ENCODE data around the gene CCSER1.

The CCSER1 gene

DNA sequence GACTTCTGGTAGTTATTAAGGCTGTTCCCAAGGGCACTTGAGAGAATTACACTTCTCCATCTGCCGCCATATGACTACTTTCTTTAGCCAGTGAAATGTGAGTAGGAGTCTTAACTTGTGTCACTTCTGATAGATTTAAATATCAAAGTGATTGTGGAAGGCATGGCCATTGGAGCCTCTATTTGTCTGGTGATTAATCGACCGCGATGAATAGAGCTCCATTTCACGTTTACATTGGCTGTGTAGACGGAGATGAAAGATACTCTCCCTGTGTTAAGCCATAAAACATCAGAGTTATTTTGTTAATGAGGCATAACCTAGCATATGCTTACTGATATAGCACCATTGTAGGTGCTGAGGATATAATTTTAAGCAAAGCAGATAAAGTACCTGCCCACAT, 852.4 kb downstream of the CCSER1 start:
- Mint-ChIP-seq H3K27ac (no peak overlapping the region), H3K27me3 (no peaks in the 10 kb centered on the region), H3K36me3 (no peaks in the 10 kb centered on the region), H3K9me3 (no peaks in the 10 kb centered on the region), H3K4me1 (no peaks in the 10 kb centered on the region), H3K4me3 (no peak overlapping the region)
- DNase-seq (ENCODE audit: low spot score in 2 of 2) (no peak), ATAC-seq (ENCODE audit: low read depth) (no peak)

DNA sequence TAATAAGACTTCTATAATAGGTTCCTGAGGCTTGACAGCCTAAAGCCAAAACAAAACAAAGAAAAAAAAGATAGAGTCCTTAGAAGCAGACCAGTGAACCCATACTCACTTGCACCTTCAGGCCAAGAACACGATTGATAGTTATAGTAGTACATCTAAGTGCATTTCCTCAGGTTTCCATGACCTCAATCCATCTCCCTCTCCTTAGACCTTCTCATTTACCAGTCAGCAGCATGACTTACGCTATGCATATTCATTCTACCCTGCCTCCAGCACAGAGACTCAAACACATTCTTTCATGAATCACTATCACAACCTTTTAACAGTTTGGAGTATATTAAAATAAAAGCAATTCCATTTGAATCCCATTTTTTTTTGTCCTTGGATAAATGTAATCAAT, 855.6 kb downstream of the CCSER1 start:
- H3K9me3 Mint-ChIP-seq, result no peaks in the 10 kb centered on the region
- no peak for ATAC-seq (ENCODE audit: low read depth)
- no peaks in the 10 kb centered on the region for H3K27me3 Mint-ChIP-seq
- no peaks in the 10 kb centered on the region for H3K36me3 Mint-ChIP-seq
- H3K4me1 Mint-ChIP-seq, result no peaks in the 10 kb centered on the region
- no peak overlapping the region for H3K4me3 Mint-ChIP-seq
- no peak for DNase-seq (ENCODE audit: low spot score in 2 of 2)
- H3K27ac Mint-ChIP-seq, result no peak overlapping the region

DNA sequence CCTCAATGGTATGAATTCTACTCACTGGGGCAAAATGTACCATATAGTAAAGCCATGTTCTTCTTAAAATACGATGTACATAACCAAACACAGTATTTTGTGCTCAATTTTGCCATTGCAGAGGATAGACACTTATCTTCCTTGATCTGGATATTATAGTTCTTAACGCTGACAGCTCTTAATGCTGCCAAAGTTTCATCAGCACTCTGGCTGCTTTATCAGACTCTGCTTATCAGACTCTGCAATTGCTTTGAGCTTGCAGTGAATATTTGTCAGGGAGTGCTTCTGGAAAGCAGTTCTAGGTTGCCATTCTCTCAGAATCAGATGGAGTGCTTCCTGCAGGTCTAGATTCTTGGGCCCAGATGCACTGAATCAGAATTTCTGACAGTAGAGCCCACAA, 863.1 kb downstream of the CCSER1 start:
- Mint-ChIP-seq H3K27me3 (no peaks in the 10 kb centered on the region), H3K36me3 (no peaks in the 10 kb centered on the region), H3K27ac (no peak overlapping the region), H3K9me3 (no peaks in the 10 kb centered on the region), H3K4me3 (no peak overlapping the region), H3K4me1 (no peaks in the 10 kb centered on the region)
- DNase-seq (ENCODE audit: low spot score in 2 of 2) (no peak), ATAC-seq (ENCODE audit: low read depth) (no peak)

DNA sequence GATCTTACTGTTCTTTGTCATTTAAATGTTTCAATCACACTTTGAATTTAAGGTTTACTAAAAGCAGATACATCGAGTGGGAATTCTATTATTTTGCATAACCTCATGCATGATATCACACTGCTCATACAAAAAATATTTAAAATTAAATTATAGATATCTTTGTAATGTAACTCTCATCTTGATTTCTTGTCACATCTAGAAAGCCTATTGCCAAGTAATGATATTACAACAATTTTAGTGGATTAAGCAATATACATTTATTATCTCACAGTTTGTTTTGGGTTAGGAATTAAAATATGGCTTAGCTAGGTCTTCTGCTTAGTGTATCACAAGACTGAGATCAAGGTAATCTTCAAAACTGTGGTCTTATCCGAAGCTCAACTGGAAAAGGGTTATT, 865.0 kb downstream of the CCSER1 start:
- no peak overlapping the region for H3K27ac Mint-ChIP-seq
- H3K4me1 Mint-ChIP-seq, result peaks cover 2% of the 10 kb centered on the region
- DNase-seq (ENCODE audit: low spot score in 2 of 2), result no peak
- H3K9me3 Mint-ChIP-seq, result no peaks in the 10 kb centered on the region
- no peak overlapping the region for H3K4me3 Mint-ChIP-seq
- H3K36me3 Mint-ChIP-seq, result no peaks in the 10 kb centered on the region
- H3K27me3 Mint-ChIP-seq, result no peaks in the 10 kb centered on the region
- ATAC-seq (ENCODE audit: low read depth), result no peak

DNA sequence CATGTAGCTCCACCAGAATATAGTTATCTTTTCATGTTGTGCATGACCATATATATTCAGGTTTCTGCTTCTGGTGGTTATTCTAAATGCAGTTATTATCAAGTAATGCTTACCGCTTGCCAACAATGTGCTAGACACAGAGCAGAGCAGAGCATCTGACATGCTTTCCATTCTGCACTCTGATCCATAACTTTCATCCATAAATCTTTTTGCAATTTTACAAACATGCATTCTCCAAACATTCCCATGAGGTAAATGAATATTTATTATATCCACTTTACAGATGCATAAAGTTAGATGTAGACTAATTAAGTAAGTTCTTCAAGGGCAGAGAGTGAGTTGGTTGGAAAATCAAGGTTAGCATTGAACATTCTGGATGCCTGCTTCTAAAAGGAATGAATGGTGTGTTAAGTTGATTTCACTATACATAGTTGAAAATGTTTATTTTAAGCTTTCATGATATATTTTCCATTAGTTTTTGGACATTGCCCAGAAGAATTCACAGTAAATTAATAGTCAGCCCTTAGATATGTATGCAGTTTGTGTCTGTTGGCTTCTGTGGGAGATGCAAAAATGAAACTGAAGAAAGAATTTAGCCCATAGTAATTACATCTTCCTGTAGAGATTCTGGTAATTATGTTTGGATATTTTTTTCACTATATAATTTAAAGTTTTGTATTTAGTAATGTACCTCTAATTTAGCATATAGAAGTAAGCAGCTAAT, 867.8 kb downstream of the CCSER1 start:
- H3K4me1 Mint-ChIP-seq, result peaks cover 3% of the 10 kb centered on the region
- no peaks in the 10 kb centered on the region for H3K9me3 Mint-ChIP-seq
- H3K27me3 Mint-ChIP-seq, result no peaks in the 10 kb centered on the region
- no peaks in the 10 kb centered on the region for H3K36me3 Mint-ChIP-seq
- no peak for DNase-seq (ENCODE audit: low spot score in 2 of 2)
- no peak for ATAC-seq (ENCODE audit: low read depth)
- H3K4me3 Mint-ChIP-seq, result no peak overlapping the region
- H3K27ac Mint-ChIP-seq, result no peak overlapping the region

DNA sequence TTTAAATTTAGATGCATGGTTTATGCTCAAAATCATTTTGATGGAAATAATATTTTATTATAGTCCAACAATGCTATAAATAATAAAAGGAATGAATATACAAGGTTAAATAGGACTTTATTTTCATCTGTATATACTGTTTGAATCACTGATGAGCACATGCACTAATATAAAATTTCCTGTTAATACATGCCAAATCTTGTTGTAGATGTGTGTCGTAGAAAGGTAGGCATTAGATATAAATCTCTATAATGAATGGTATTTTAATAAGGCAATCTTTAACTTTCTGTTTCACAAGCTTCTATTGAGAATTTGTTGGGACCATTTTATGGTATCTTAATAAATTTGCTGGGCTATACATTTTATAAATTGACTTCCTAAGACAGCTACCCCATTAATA, 868.8 kb downstream of the CCSER1 start:
- ATAC-seq (ENCODE audit: low read depth), result no peak
- DNase-seq (ENCODE audit: low spot score in 2 of 2), result no peak
- no peaks in the 10 kb centered on the region for H3K9me3 Mint-ChIP-seq
- peaks cover 3% of the 10 kb centered on the region for H3K4me1 Mint-ChIP-seq
- H3K4me3 Mint-ChIP-seq, result no peak overlapping the region
- no peaks in the 10 kb centered on the region for H3K36me3 Mint-ChIP-seq
- H3K27ac Mint-ChIP-seq, result no peak overlapping the region
- H3K27me3 Mint-ChIP-seq, result no peaks in the 10 kb centered on the region

DNA sequence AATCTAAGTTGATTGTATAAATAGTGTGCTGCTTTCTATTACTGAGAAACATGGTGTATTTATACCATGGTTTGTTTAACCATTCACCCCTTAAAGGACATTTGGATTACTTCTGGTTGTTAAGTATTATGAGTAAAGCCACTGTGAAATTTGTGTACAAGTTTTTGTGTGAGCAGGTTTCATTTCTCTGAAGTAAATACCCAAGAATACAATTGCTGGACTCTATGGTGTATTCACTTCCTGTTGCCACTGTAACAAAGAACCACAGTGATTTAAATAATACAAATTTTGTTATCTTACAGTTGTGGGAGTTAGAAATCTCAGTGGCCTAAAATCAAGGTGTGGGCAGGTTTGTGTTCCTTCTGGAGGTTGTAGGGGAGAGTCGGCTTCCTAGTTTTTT, 869.6 kb downstream of the CCSER1 start:
- no peak overlapping the region for H3K27ac Mint-ChIP-seq
- ATAC-seq (ENCODE audit: low read depth) (no peak), DNase-seq (ENCODE audit: low spot score in 2 of 2) (no peak)
- H3K4me3 Mint-ChIP-seq, result no peak overlapping the region
- no peaks in the 10 kb centered on the region for H3K36me3 Mint-ChIP-seq
- H3K27me3 Mint-ChIP-seq, result no peaks in the 10 kb centered on the region
- no peaks in the 10 kb centered on the region for H3K9me3 Mint-ChIP-seq
- peaks cover 3% of the 10 kb centered on the region for H3K4me1 Mint-ChIP-seq

DNA sequence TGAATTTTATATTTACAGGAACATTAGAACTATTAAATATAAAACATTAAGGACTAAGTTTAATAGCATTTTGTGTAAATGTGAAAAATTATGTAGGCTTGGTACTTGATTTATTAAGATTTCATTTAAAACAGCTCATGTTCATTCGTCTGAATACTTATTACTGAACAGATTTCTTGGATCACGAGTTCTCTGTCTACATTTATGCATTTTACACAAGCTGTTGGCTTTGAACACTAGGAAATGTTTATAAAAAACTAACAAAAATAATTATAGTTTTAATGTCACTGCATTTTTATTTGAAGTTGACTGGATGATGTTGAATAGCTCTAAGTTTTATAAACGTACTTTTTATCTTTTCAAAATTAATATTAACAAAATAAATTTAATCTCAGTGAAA, 888.7 kb downstream of the CCSER1 start:
- Mint-ChIP-seq H3K27me3 (no peaks in the 10 kb centered on the region), H3K27ac (no peak overlapping the region), H3K36me3 (peaks cover 2% of the 10 kb centered on the region), H3K4me1 (no peaks in the 10 kb centered on the region), H3K4me3 (no peak overlapping the region), H3K9me3 (no peaks in the 10 kb centered on the region)
- DNase-seq (ENCODE audit: low spot score in 2 of 2) (no peak), ATAC-seq (ENCODE audit: low read depth) (no peak)

DNA sequence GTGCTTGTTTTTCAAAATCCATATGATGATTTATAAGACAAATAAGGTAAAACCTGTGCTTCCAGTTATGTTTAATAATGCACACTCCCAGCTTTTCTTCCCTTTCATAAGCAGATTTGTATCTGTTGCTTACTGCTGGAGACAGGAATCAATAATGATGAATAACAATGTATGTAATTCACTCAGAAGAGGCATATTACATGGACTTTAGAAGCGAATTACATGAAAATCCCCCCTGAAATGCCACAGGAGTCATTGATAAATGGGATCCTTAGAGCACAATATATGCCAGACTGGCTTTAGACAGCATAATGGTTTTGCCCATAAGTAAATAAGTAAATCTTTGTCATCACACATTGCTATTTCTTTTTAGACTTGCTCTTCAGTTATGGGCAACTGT, 892.3 kb downstream of the CCSER1 start:
- Mint-ChIP-seq H3K9me3 (no peaks in the 10 kb centered on the region), H3K36me3 (peaks cover 2% of the 10 kb centered on the region), H3K27me3 (no peaks in the 10 kb centered on the region), H3K27ac (no peak overlapping the region), H3K4me1 (no peaks in the 10 kb centered on the region), H3K4me3 (no peak overlapping the region)
- no peak for ATAC-seq (ENCODE audit: low read depth)
- DNase-seq (ENCODE audit: low spot score in 2 of 2), result no peak

DNA sequence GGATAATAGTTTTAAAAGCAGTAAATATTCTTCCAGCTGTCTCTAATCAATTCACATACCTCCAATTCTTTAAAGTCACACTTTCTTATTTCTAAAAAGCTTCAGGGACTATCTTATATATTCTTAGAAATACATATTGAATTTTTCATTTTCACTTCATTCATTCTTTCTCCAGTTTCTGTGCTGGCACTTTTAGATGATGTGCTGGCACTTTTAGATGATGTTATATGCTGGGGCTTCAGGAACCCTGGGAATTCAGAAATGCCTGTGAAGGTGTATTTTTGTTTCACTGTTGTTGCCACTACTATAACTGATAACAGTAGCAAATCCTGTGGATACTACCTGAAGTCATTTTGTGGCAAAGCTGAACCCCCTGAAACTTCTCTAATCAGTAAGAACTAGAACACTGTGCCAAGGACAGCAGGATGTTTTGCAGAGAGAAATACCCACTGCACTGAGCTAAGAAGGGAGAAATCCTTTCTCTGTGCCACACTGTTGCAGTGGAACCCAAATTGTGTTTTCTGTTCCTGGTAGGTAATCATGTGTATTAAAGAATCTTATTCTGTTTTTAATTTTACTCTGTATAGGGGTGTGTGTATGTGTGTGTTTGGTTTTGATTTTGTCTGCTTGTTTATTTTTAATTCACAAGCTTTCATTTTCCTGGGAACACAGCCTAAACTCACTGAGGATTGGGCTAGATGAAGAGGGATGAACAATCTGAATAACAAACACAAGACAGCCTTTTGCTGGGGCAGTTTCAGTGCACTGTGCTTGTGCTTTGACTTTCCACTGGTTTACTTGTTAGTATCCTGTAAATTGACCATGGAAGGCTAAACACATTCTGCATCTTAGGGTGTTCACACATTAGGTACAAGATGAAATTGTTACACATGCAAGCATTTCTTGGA, 898.3 kb downstream of the CCSER1 start:
- ATAC-seq (ENCODE audit: low read depth) (no peak), DNase-seq (ENCODE audit: low spot score in 2 of 2) (no peak)
- H3K36me3 Mint-ChIP-seq, result no peaks in the 10 kb centered on the region
- no peak overlapping the region for H3K27ac Mint-ChIP-seq
- H3K4me1 Mint-ChIP-seq, result no peaks in the 10 kb centered on the region
- no peak overlapping the region for H3K4me3 Mint-ChIP-seq
- no peaks in the 10 kb centered on the region for H3K9me3 Mint-ChIP-seq
- no peaks in the 10 kb centered on the region for H3K27me3 Mint-ChIP-seq

DNA sequence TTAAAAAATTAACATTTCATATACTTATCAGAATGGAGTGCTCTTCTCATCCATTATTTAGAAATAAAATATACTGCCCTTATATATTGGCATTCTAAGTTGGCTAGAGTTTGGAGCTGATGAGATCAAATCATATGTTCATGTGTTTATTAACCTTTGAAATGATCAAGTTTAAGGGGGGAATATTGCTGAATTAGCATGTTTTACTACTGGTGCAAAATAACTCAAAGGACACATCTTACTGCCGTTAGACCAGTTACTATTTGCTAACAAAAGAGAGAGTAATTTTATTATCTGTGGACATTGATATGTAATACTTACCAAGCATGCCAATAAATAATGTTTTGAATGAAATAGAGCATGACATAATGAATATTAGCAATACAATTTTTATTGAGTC, 901.0 kb downstream of the CCSER1 start:
- Mint-ChIP-seq H3K4me3 (no peak overlapping the region), H3K27me3 (no peaks in the 10 kb centered on the region), H3K4me1 (no peaks in the 10 kb centered on the region), H3K27ac (no peak overlapping the region), H3K9me3 (no peaks in the 10 kb centered on the region), H3K36me3 (no peaks in the 10 kb centered on the region)
- ATAC-seq (ENCODE audit: low read depth), result no peak
- no peak for DNase-seq (ENCODE audit: low spot score in 2 of 2)

DNA sequence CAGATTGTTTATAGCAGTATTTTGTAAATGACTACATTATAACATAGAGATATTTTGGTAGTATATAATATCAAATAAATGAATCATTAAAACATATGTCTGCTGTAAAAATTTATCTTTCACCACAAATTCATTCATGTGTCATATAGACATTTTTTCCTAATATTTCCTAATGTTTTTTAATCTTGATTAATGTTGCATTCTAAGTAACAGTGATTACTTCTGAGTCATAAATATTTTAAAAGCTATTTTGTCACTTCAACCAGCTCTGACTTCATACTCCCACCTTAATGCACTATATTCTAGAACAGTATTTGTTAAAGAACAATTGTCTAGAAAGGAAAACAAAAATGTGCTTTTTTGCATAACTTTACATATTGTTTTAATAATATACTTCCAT, 904.6 kb downstream of the CCSER1 start:
- H3K27ac Mint-ChIP-seq, result no peak overlapping the region
- no peaks in the 10 kb centered on the region for H3K4me1 Mint-ChIP-seq
- ATAC-seq (ENCODE audit: low read depth), result no peak
- H3K36me3 Mint-ChIP-seq, result no peaks in the 10 kb centered on the region
- H3K9me3 Mint-ChIP-seq, result no peaks in the 10 kb centered on the region
- no peaks in the 10 kb centered on the region for H3K27me3 Mint-ChIP-seq
- no peak overlapping the region for H3K4me3 Mint-ChIP-seq
- no peak for DNase-seq (ENCODE audit: low spot score in 2 of 2)

DNA sequence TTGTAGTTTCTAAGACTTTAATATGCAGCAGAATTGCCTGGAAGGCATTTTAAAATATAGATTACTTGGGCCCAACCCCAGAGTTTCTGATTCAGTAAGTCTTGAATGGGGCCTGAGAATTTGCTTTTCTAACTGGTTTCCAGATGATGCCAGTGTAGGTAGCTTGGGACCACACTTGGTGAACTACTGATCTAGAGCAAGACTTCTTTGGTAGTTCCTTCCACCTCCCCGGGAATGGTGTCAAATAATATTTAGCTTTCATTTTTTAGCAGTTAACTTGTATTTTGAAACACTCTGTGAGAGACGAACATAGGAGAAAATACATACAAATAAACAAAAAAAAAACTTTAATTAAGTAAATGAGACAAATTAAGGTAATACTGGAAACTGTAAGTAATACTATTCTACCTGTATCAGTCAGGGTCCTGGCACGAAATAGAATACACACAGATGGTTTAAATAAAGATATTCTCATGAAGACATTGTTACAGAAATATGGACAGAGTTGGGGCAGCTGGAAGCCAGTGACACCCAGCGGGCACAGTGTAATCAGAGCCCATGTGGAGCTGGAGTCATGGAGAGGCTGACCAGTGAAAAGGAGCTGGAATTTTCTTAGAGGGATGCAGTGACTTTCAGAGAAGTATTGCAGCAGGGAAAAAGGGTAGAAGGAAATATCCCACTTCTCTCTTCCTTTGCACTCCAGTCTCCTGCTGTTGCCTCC, 905.7 kb downstream of the CCSER1 start:
- Mint-ChIP-seq H3K9me3 (peaks cover 2% of the 10 kb centered on the region), H3K36me3 (no peaks in the 10 kb centered on the region), H3K27ac (no peak overlapping the region), H3K4me3 (no peak overlapping the region), H3K27me3 (no peaks in the 10 kb centered on the region), H3K4me1 (no peaks in the 10 kb centered on the region)
- DNase-seq (ENCODE audit: low spot score in 2 of 2), result no peak
- no peak for ATAC-seq (ENCODE audit: low read depth)

DNA sequence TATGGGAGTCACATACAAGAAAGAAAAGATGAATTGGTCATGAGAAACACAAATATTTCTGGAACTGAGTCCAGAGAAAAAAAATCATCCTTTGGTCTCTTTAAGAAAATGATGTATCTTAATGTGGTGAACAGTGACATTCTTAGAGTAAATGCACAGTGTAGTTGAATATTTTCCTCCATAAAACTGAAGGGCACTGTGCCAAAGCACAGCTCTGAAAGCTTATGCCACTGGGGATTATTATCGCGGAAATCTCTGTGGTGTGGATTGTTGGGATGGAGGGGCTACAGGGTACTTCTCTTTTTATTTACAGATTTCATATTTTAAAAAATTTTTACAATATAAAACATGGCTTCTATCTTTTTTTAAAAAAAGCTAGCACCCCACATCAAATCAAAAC, 908.1 kb downstream of the CCSER1 start:
- H3K4me1 Mint-ChIP-seq, result no peaks in the 10 kb centered on the region
- H3K36me3 Mint-ChIP-seq, result no peaks in the 10 kb centered on the region
- no peak overlapping the region for H3K4me3 Mint-ChIP-seq
- DNase-seq (ENCODE audit: low spot score in 2 of 2) (no peak), ATAC-seq (ENCODE audit: low read depth) (no peak)
- H3K27me3 Mint-ChIP-seq, result no peaks in the 10 kb centered on the region
- no peak overlapping the region for H3K27ac Mint-ChIP-seq
- peaks cover 2% of the 10 kb centered on the region for H3K9me3 Mint-ChIP-seq
